Measurements from ENCODE around the gene PDGFC.

The PDGFC gene

GRCh38 chr4:156974264-156974663 is 2.7 kb upstream of the PDGFC start:
- DNase-seq (ENCODE audit: low read depth), result no peak

- no peak for DNase-seq (ENCODE audit: low read depth)
Measured at GRCh38 chr4:156972379-156973015, 898 bp upstream of the PDGFC start.

- no peak for DNase-seq (ENCODE audit: low read depth)
Measured at GRCh38 chr4:156971165-156971675, 379 bp downstream of the PDGFC start.

- no peak for DNase-seq (ENCODE audit: low read depth)
Measured at GRCh38 chr4:156970501-156971164, 966 bp downstream of the PDGFC start.

- DNase-seq (ENCODE audit: low read depth), result no peak
Measured at GRCh38 chr4:156969911-156970310, 1.7 kb downstream of the PDGFC start.

- no peak for DNase-seq (ENCODE audit: low read depth)
Measured at GRCh38 chr4:156969101-156969500, 2.5 kb downstream of the PDGFC start.

- DNase-seq (ENCODE audit: low read depth), result no peak
Measured at GRCh38 chr4:156968479-156968984, 3.1 kb downstream of the PDGFC start.

- DNase-seq (ENCODE audit: low read depth), result no peak
Measured at GRCh38 chr4:156966836-156967235, 4.8 kb downstream of the PDGFC start.

GRCh38 chr4:156963419-156963818 is 8.2 kb downstream of the PDGFC start:
- DNase-seq (ENCODE audit: low read depth), result no peak

GRCh38 chr4:156962528-156962974 is 9.0 kb downstream of the PDGFC start:
- DNase-seq (ENCODE audit: low read depth), result no peak

GRCh38 chr4:156962058-156962358 is 9.6 kb downstream of the PDGFC start:
- no peak for DNase-seq (ENCODE audit: low read depth)

GRCh38 chr4:156961196-156962057 is 10.2 kb downstream of the PDGFC start:
- DNase-seq (ENCODE audit: low read depth), result no peak

- no peak for DNase-seq (ENCODE audit: low read depth)
Measured at GRCh38 chr4:156959298-156959702, 12.3 kb downstream of the PDGFC start.

- no peak for DNase-seq (ENCODE audit: low read depth)
Measured at GRCh38 chr4:156958276-156959074, 13.1 kb downstream of the PDGFC start.

- DNase-seq (ENCODE audit: low read depth), result no peak
Measured at GRCh38 chr4:156957556-156957955, 14.0 kb downstream of the PDGFC start.

GRCh38 chr4:156956826-156957368 is 14.7 kb downstream of the PDGFC start:
- no peak for DNase-seq (ENCODE audit: low read depth)

- no peak for DNase-seq (ENCODE audit: low read depth)
Measured at GRCh38 chr4:156956359-156956758, 15.2 kb downstream of the PDGFC start.

- no peak for DNase-seq (ENCODE audit: low read depth)
Measured at GRCh38 chr4:156954587-156954986, 17.0 kb downstream of the PDGFC start.

GRCh38 chr4:156953951-156954350 is 17.6 kb downstream of the PDGFC start:
- DNase-seq (ENCODE audit: low read depth), result no peak

GRCh38 chr4:156953001-156953400 is 18.6 kb downstream of the PDGFC start:
- DNase-seq (ENCODE audit: low read depth), result no peak

- no peak for DNase-seq (ENCODE audit: low read depth)
Measured at GRCh38 chr4:156952078-156952759, 19.4 kb downstream of the PDGFC start.
